Measurements from ENCODE around the gene EDDM3A. TPM values are rescaled to one million over a fixed set of nuclear protein-coding genes. Genes with fewer than 3 reads are reported as not detected.
"Not testable (repeated sequence)": the region's sequence is repeated elsewhere in the genome, so short reads cannot be mapped to it uniquely, and the experiment has no call there.

EDDM3A gene, protein sequence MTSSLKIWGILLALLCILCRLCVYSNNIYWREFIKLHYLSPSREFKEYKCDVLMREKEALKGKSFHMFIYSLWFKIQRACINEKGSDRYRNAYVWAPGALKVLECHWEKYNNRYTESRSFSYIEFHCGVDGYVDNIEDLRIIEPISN
- not detected for polyA plus RNA-seq

GRCh38 chr14:20745571-20746358 lies at the start of gene EDDM3A:
Gene EDDM3A (plus strand): TSS chr14:20745887. CDS start chr14:20747581, 1,694 bp downstream.
- no peak within 1 kb of the TSS for H3K4me3 ChIP-seq (ENCODE audit: low read depth in 1 of 2, low read length in 2 of 2)
- H3K9me3 ChIP-seq (ENCODE audit: control insufficient read depth in 2 of 2, insufficient read depth in 1 of 2, low read depth in 1 of 2, low read length in 1 of 2), result no peaks in the 10 kb centered on the region
- H3K36me3 ChIP-seq (ENCODE audit: control insufficient read depth in 2 of 2, insufficient read depth in 2 of 2, low read length in 1 of 2), result no peaks in the 10 kb centered on the region
- H3K27ac ChIP-seq (ENCODE audit: low read depth in 2 of 2, low read length in 1 of 2), result no peak within 1 kb of the TSS
- H3K4me1 ChIP-seq (ENCODE audit: control insufficient read depth in 2 of 2, insufficient read depth in 2 of 2, low read length in 1 of 2), result no peaks in the 10 kb centered on the region
- H3K27me3 ChIP-seq (ENCODE audit: control insufficient read depth in 1 of 2, insufficient read depth in 2 of 2, low read length in 2 of 2), result no peaks in the 10 kb centered on the region
- 70 to 82% methylated on average over 6 of the region's 6 CpGs for WGBS, 2 donors

- no peaks in the 10 kb centered on the region for H3K27me3 ChIP-seq (ENCODE audit: control insufficient read depth in 1 of 2, insufficient read depth in 2 of 2, low read length in 2 of 2)
- no peak overlapping the region for H3K4me3 ChIP-seq (ENCODE audit: low read depth in 1 of 2, low read length in 2 of 2)
- H3K36me3 ChIP-seq (ENCODE audit: control insufficient read depth in 2 of 2, insufficient read depth in 2 of 2, low read length in 1 of 2), result peaks cover 4 to 6% of the 10 kb centered on the region in 2 donors
- WGBS, 2 donors, result 87 to 88% methylated on average over 5 of the region's 5 CpGs
- H3K4me1 ChIP-seq (ENCODE audit: control insufficient read depth in 2 of 2, insufficient read depth in 2 of 2, low read length in 1 of 2), result no peaks in the 10 kb centered on the region
- no peaks in the 10 kb centered on the region for H3K9me3 ChIP-seq (ENCODE audit: control insufficient read depth in 2 of 2, insufficient read depth in 1 of 2, low read depth in 1 of 2, low read length in 1 of 2)
- no peak overlapping the region for H3K27ac ChIP-seq (ENCODE audit: low read depth in 2 of 2, low read length in 1 of 2)
Observed at GRCh38 chr14:20696764-20697163, 48.9 kb upstream of the EDDM3A start.

DNA sequence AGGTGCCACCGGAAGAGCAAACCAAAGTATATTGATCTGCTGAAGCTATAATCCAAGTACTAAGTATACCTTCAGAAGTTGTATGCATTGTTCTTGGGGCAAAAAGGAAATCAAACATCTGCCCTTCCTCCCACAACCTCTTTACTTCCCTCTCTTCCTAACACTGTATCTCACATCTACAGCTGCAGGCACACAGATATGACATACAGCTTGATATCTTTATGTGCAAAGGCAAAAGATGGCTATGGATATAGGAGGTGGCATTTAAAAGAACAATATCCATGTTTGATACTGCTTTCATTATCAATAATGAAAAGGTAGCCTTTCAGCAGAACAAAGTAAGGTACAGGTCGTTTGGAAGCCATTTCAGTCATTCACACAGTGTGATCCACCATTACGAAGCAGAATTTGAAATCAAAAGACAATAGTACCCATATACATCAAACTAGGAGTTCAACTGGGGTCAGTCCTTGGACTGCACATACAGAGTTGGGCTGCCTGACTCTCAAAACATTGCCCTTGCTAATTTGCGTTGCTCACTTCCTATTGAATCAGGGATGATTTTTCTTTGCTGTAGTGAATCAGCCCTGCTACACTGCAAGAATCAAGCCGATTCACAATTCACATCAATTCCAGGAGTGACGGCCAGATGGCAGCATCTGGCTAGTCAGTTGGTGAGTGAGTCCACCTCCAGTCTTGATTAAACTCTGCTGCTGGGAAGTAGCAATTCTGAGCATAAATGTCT lies 48.2 kb upstream of the EDDM3A start:
- peaks cover 4 to 6% of the 10 kb centered on the region in 2 donors for H3K36me3 ChIP-seq (ENCODE audit: control insufficient read depth in 2 of 2, insufficient read depth in 2 of 2, low read length in 1 of 2)
- no peak overlapping the region for H3K27ac ChIP-seq (ENCODE audit: low read depth in 2 of 2, low read length in 1 of 2)
- WGBS, 2 donors, result 34 to 36% methylated on average over 6 of the region's 6 CpGs
- H3K4me3 ChIP-seq (ENCODE audit: low read depth in 1 of 2, low read length in 2 of 2), result no peak overlapping the region
- H3K4me1 ChIP-seq (ENCODE audit: control insufficient read depth in 2 of 2, insufficient read depth in 2 of 2, low read length in 1 of 2), result no peaks in the 10 kb centered on the region
- no peaks in the 10 kb centered on the region for H3K27me3 ChIP-seq (ENCODE audit: control insufficient read depth in 1 of 2, insufficient read depth in 2 of 2, low read length in 2 of 2)
- no peaks in the 10 kb centered on the region for H3K9me3 ChIP-seq (ENCODE audit: control insufficient read depth in 2 of 2, insufficient read depth in 1 of 2, low read depth in 1 of 2, low read length in 1 of 2)

DNA sequence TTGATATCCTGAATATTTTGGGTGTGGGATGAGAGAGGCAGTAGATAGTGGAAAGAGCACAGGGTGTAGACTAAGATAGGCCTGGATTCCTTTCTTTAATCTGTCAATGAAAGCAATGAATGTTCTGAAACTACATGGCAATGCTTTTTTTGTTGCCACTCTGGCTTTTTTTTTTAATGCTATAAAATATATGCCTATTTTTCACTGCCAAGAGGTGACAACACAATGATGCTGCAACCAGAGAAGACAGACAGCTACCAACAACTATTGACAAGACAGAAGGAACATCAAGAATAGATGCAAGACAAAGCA lies 47.7 kb upstream of the EDDM3A start:
- H3K9me3 ChIP-seq (ENCODE audit: control insufficient read depth in 2 of 2, insufficient read depth in 1 of 2, low read depth in 1 of 2, low read length in 1 of 2), result no peaks in the 10 kb centered on the region
- H3K27ac ChIP-seq (ENCODE audit: low read depth in 2 of 2, low read length in 1 of 2), result no peak overlapping the region
- peaks cover 4 to 6% of the 10 kb centered on the region in 2 donors for H3K36me3 ChIP-seq (ENCODE audit: control insufficient read depth in 2 of 2, insufficient read depth in 2 of 2, low read length in 1 of 2)

DNA sequence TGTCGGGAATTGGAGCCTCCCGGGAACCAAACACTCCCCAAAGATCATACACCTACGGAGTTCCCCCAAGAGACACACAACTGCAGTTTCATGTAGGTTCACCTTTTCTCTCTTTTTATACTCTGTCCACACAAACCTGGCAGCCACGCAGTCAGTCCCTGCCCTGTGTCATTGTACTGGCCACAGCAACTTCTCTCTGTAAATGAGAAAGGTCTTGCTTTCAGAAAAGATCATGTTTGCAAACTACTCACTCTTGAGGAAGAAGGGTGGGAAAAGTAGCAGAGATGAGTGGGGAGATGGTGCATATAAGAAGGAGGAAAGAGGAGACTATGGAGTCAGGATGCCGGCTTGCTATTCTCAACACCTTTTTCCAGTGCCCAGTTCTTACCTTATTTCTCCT lies 46.8 kb upstream of the EDDM3A start:
- H3K27me3 ChIP-seq (ENCODE audit: control insufficient read depth in 1 of 2, insufficient read depth in 2 of 2, low read length in 2 of 2), result no peaks in the 10 kb centered on the region
- no peaks in the 10 kb centered on the region for H3K9me3 ChIP-seq (ENCODE audit: control insufficient read depth in 2 of 2, insufficient read depth in 1 of 2, low read depth in 1 of 2, low read length in 1 of 2)
- no peak overlapping the region for H3K4me3 ChIP-seq (ENCODE audit: low read depth in 1 of 2, low read length in 2 of 2)
- H3K36me3 ChIP-seq (ENCODE audit: control insufficient read depth in 2 of 2, insufficient read depth in 2 of 2, low read length in 1 of 2), result peaks cover 0 to 3% of the 10 kb centered on the region in 2 donors
- no peaks in the 10 kb centered on the region for H3K4me1 ChIP-seq (ENCODE audit: control insufficient read depth in 2 of 2, insufficient read depth in 2 of 2, low read length in 1 of 2)
- H3K27ac ChIP-seq (ENCODE audit: low read depth in 2 of 2, low read length in 1 of 2), result no peak overlapping the region
- 83 to 84% methylated on average over 5 of the region's 5 CpGs for WGBS, 2 donors

More for the DNA sequence above, 47.7 kb upstream of the EDDM3A start:
- H3K4me1 ChIP-seq (ENCODE audit: control insufficient read depth in 2 of 2, insufficient read depth in 2 of 2, low read length in 1 of 2), result no peaks in the 10 kb centered on the region
- no peaks in the 10 kb centered on the region for H3K27me3 ChIP-seq (ENCODE audit: control insufficient read depth in 1 of 2, insufficient read depth in 2 of 2, low read length in 2 of 2)
- no peak overlapping the region for H3K4me3 ChIP-seq (ENCODE audit: low read depth in 1 of 2, low read length in 2 of 2)

DNA sequence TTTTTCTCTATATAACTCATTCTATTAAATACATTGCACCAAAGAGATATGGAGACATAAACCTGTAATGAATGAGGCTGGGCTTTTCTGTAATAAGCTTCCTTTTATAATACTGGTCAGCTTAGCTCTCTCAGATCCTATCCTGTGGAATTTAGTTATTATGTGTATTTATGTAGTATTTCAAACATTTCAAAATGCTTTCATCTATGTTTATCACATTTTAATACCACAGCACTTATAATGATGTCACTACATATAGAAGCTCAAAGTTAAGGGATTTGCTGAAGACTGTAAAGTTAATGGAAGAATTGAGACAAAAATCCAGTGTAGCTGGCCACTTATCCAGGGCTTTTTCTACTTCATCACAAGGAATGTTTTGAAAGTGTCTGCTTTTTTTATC lies 45.8 kb upstream of the EDDM3A start:
- Histone ChIP-seq H3K9me3 (ENCODE audit: control insufficient read depth in 2 of 2, insufficient read depth in 1 of 2, low read depth in 1 of 2, low read length in 1 of 2) (no peaks in the 10 kb centered on the region), H3K27ac (ENCODE audit: low read depth in 2 of 2, low read length in 1 of 2) (no peak overlapping the region), H3K27me3 (ENCODE audit: control insufficient read depth in 1 of 2, insufficient read depth in 2 of 2, low read length in 2 of 2) (no peaks in the 10 kb centered on the region), H3K4me3 (ENCODE audit: low read depth in 1 of 2, low read length in 2 of 2) (no peak overlapping the region), H3K4me1 (ENCODE audit: control insufficient read depth in 2 of 2, insufficient read depth in 2 of 2, low read length in 1 of 2) (no peaks in the 10 kb centered on the region), H3K36me3 (ENCODE audit: control insufficient read depth in 2 of 2, insufficient read depth in 2 of 2, low read length in 1 of 2) (peaks cover 0 to 3% of the 10 kb centered on the region in 2 donors)

- H3K4me3 ChIP-seq (ENCODE audit: low read depth in 1 of 2, low read length in 2 of 2); H3K4me1 ChIP-seq (ENCODE audit: control insufficient read depth in 2 of 2, insufficient read depth in 2 of 2, low read length in 1 of 2); H3K27me3 ChIP-seq (ENCODE audit: control insufficient read depth in 1 of 2, insufficient read depth in 2 of 2, low read length in 2 of 2); H3K9me3 ChIP-seq (ENCODE audit: control insufficient read depth in 2 of 2, insufficient read depth in 1 of 2, low read depth in 1 of 2, low read length in 1 of 2); H3K36me3 ChIP-seq (ENCODE audit: control insufficient read depth in 2 of 2, insufficient read depth in 2 of 2, low read length in 1 of 2); H3K27ac ChIP-seq (ENCODE audit: low read depth in 2 of 2, low read length in 1 of 2): not testable (repeated sequence)
- WGBS, 2 donors, result 96 to 97% methylated on average over 7 of the region's 7 CpGs
Observed at GRCh38 chr14:20700965-20701364, 44.7 kb upstream of the EDDM3A start.

DNA sequence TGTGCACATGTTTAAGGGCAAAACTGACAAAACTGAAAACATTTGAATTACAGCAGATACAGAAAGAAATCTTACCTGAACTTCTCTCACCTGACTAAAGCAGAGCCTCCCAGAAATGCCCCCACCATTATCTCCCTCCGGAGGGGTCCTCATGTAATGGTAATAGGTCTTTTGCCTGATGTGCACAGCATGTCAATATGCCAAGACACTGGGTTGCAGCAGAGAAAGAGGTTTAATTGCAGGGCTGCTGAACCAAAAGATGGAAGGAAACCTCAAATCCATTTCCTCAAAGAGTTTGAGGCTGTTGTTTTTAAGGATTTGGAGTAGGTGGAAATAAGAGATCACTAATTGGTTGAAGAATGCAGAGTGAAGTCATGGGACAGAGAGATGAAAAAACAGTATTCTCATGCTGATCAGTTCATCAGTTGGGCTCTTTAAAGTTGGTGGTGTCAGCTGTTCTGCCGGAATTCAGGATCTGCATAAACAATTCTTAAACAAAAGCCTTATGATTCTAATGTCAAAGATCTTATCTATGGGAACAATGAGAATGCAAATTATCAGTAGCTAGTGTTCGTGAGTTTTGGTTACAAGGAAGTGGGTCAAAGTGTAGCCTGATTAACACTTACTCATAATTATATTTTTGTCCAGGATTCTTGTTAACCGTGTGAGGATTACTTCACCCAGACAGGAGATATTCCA lies 38.9 kb upstream of the EDDM3A start:
- Histone ChIP-seq H3K9me3 (ENCODE audit: control insufficient read depth in 2 of 2, insufficient read depth in 1 of 2, low read depth in 1 of 2, low read length in 1 of 2) (no peaks in the 10 kb centered on the region), H3K27ac (ENCODE audit: low read depth in 2 of 2, low read length in 1 of 2) (peak overlapping the region in 1 of 2 donors; percentile 21)
- WGBS, 2 donors, result 39 to 42% methylated on average over 4 of the region's 4 CpGs

DNA sequence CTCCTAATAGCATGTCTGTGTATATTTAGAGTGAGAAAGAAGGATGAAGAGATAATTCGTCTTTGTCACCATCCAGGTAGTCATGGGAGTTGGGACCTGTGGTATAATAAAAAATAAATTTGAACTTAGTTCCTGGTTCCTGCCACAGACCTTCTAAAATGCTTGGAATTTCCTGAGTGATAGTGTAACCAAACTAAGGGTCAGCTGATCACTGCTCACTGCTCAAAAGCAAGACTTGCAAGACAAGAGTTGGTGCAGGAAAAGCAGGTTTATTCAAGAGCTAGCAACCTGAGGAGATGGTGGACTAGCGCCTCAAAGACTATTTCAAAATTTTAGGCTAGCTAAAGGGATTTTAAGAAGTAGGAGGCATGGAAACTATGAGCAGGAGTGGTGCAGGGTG lies 38.1 kb upstream of the EDDM3A start:
- no peaks in the 10 kb centered on the region for H3K9me3 ChIP-seq (ENCODE audit: control insufficient read depth in 2 of 2, insufficient read depth in 1 of 2, low read depth in 1 of 2, low read length in 1 of 2)
- H3K27me3 ChIP-seq (ENCODE audit: control insufficient read depth in 1 of 2, insufficient read depth in 2 of 2, low read length in 2 of 2), result no peaks in the 10 kb centered on the region
- H3K4me3 ChIP-seq (ENCODE audit: low read depth in 1 of 2, low read length in 2 of 2), result no peak overlapping the region
- no peaks in the 10 kb centered on the region for H3K36me3 ChIP-seq (ENCODE audit: control insufficient read depth in 2 of 2, insufficient read depth in 2 of 2, low read length in 1 of 2)
- H3K27ac ChIP-seq (ENCODE audit: low read depth in 2 of 2, low read length in 1 of 2), result peak overlapping the region in 1 of 2 donors; percentile 13
- no peaks in the 10 kb centered on the region for H3K4me1 ChIP-seq (ENCODE audit: control insufficient read depth in 2 of 2, insufficient read depth in 2 of 2, low read length in 1 of 2)
- WGBS, 2 donors, result 56 to 74% methylated on average over 2 of the region's 2 CpGs

More for the DNA sequence above, 38.9 kb upstream of the EDDM3A start:
- no peaks in the 10 kb centered on the region for H3K27me3 ChIP-seq (ENCODE audit: control insufficient read depth in 1 of 2, insufficient read depth in 2 of 2, low read length in 2 of 2)
- no peaks in the 10 kb centered on the region for H3K36me3 ChIP-seq (ENCODE audit: control insufficient read depth in 2 of 2, insufficient read depth in 2 of 2, low read length in 1 of 2)
- H3K4me1 ChIP-seq (ENCODE audit: control insufficient read depth in 2 of 2, insufficient read depth in 2 of 2, low read length in 1 of 2), result no peaks in the 10 kb centered on the region
- H3K4me3 ChIP-seq (ENCODE audit: low read depth in 1 of 2, low read length in 2 of 2), result no peak overlapping the region
